Endothelial cell of umbilical vein (primary cell): ENCODE results near the gene SIPA1L3.

Experiments used
- POLR2A ChIP-seq: IDR thresholded peaks from 2 replicates; pipeline ENCODE4 v1.6.1; 2012; ENCODE audit warnings: low read depth, mild to moderate bottlenecking, control low read depth, low read length
- POLR2AphosphoS5 ChIP-seq: IDR thresholded peaks from 2 replicates; pipeline ENCODE4 v1.6.1; 2012; ENCODE audit warnings: low read depth, mild to moderate bottlenecking, control low read depth, low read length, moderate library complexity; ENCODE audit not compliant: insufficient read depth

DNA sequence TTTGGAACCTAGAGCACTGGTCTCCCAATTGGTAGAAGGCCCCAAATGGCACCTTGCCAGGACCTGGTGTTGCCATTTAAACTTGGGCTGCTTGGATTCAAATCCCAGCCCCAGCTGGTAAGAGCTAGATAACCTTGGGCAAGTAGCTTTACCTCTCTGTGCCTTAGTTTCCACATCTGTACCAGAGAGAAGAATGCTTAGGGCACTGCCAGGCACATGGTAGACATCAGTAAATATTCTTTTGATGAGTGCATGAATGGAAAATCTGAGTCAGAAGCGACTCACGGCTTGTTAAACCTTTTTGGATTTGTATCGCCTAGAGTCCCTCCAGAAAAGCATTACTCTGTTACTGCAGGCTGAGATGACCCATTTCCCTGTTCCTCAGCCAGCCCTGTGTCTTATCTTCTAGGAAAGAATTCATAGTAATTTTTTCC lies 90.9 kb downstream of the SIPA1L3 start:
- TF ChIP-seq POLR2A (no peak), POLR2AphosphoS5 (peak; percentile 14)
